Fibroblast of skin of scalp (primary cell): ENCODE measurements around the gene MXI1.

Source experiments
- DNase-seq: peaks from one replicate; pipeline ENCODE4 v3.0.0-alpha.2; 2013

MXI1 gene

GRCh38 chr10:110216240-110216639 lies 8.8 kb downstream of the MXI1 start:
- DNase-seq, result no peak

GRCh38 chr10:110216942-110217661 lies 9.7 kb downstream of the MXI1 start:
- no peak for DNase-seq

- DNase-seq, result no peak
Measured at GRCh38 chr10:110217662-110218008, 10.2 kb downstream of the MXI1 start.

GRCh38 chr10:110218632-110219031 lies 11.2 kb downstream of the MXI1 start:
- DNase-seq, result no peak

- DNase-seq, result no peak
Measured at GRCh38 chr10:110219884-110220283, 12.5 kb downstream of the MXI1 start.

- DNase-seq, result no peak
Measured at GRCh38 chr10:110220398-110220797, 13.0 kb downstream of the MXI1 start.

- DNase-seq, result no peak
Measured at GRCh38 chr10:110221044-110221720, 13.8 kb downstream of the MXI1 start.

GRCh38 chr10:110221721-110222261 lies 14.4 kb downstream of the MXI1 start:
- DNase-seq, result peak; percentile 92

GRCh38 chr10:110222641-110223297 lies 15.4 kb downstream of the MXI1 start:
- no peak for DNase-seq

GRCh38 chr10:110223298-110223925 lies 16.0 kb downstream of the MXI1 start:
- no peak for DNase-seq

GRCh38 chr10:110224992-110225391 lies 17.6 kb downstream of the MXI1 start:
- no peak for DNase-seq

GRCh38 chr10:110225441-110225755 lies 18.0 kb downstream of the MXI1 start:
- DNase-seq, result no peak

- peak; percentile 95 for DNase-seq
Measured at GRCh38 chr10:110225756-110226542, 18.5 kb downstream of the MXI1 start.

GRCh38 chr10:110226543-110226925 lies 19.1 kb downstream of the MXI1 start:
- DNase-seq, result peak; percentile 94

- DNase-seq, result peak; percentile 14
Measured at GRCh38 chr10:110226926-110227641, 19.7 kb downstream of the MXI1 start.

GRCh38 chr10:110228066-110228465 lies 20.7 kb downstream of the MXI1 start:
- no peak for DNase-seq

GRCh38 chr10:110229155-110229554 lies 21.8 kb downstream of the MXI1 start:
- DNase-seq, result no peak

GRCh38 chr10:110233846-110234245 lies 26.4 kb downstream of the MXI1 start:
- DNase-seq, result no peak

GRCh38 chr10:110237894-110238480 lies 30.6 kb downstream of the MXI1 start:
- DNase-seq, result no peak

GRCh38 chr10:110239892-110240291 lies 32.5 kb downstream of the MXI1 start:
- no peak for DNase-seq

GRCh38 chr10:110241407-110241806 lies 34.0 kb downstream of the MXI1 start:
- no peak for DNase-seq
